ENCODE measurements around the gene IFNA10.
"Not testable (repeated sequence)": the region's sequence is repeated elsewhere in the genome, so short reads cannot be mapped to it uniquely, and the experiment has no call there.

The IFNA10 gene

DNA sequence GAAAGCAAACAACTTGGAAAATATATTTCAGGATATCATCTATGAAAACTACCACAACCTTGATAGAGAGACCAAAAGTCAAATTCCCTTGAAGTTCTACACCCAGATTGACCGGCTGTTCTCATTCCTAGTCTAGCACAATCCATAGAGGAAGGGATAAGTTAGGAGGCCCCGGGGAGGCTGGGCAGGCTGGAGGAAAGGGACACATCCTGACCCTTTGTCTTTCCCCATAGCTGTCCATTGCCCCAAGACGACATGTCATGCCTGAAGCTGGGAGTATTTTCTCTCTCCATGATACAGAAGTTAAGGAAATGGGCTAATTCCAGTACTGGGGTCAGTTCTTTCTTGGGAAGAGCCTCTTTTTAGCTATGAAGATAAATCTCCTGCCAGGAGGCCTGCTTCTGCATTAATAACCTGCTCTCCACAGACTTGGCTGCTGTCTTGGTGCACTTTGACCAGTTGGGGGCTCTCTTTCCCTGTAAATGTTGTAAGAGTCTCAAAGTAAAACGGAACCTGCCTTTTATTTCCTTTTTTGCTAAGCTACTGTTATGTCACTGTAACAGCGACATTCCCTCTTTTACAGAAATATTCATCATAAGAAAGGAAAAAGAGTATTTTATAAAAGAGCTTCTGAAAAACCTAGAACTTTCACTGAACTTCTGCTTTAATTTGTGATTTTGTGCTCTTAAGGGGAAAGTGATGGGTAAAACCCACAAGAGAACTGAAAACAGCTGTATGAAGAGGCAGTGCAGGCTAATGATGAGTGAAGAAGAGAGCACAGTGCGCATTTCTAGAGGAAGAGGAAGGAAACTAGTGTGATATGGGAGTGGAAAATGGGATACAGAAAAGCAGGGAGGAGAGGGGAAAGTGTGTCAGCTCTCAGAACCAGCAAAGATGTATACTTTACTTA, 11.8 kb downstream of the IFNA10 start:
- not testable (repeated sequence) for H2AFZ ChIP-seq (ENCODE audit: low read length); H3K4me3 ChIP-seq (ENCODE audit: low read length); H3K9me3 ChIP-seq (replicated peaks; ENCODE audit: insufficient read depth, low read length); H3K27me3 ChIP-seq (replicated peaks; ENCODE audit: insufficient read depth, low read length); H3K79me2 ChIP-seq (ENCODE audit: low read length); H3K27ac ChIP-seq (ENCODE audit: low read length); H3K4me1 ChIP-seq (ENCODE audit: low read length); H3K9ac ChIP-seq (ENCODE audit: low read length); H3K9me2 ChIP-seq (replicated peaks; ENCODE audit: insufficient read depth, low read length); H3K4me2 ChIP-seq (ENCODE audit: low read depth, low read length); H4K20me1 ChIP-seq (ENCODE audit: insufficient read depth, low read length); H3F3A ChIP-seq (ENCODE audit: insufficient read depth, low read length); H3K36me3 ChIP-seq (replicated peaks; ENCODE audit: insufficient read depth, low read length)
- TF ChIP-seq, protein P1, sequence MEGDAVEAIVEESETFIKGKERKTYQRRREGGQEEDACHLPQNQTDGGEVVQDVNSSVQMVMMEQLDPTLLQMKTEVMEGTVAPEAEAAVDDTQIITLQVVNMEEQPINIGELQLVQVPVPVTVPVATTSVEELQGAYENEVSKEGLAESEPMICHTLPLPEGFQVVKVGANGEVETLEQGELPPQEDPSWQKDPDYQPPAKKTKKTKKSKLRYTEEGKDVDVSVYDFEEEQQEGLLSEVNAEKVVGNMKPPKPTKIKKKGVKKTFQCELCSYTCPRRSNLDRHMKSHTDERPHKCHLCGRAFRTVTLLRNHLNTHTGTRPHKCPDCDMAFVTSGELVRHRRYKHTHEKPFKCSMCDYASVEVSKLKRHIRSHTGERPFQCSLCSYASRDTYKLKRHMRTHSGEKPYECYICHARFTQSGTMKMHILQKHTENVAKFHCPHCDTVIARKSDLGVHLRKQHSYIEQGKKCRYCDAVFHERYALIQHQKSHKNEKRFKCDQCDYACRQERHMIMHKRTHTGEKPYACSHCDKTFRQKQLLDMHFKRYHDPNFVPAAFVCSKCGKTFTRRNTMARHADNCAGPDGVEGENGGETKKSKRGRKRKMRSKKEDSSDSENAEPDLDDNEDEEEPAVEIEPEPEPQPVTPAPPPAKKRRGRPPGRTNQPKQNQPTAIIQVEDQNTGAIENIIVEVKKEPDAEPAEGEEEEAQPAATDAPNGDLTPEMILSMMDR (IDR thresholded peaks at IDR 0.05; ENCODE audit: low read length) = peak; percentile 36
- DNase-seq = peak; percentile 26

DNA sequence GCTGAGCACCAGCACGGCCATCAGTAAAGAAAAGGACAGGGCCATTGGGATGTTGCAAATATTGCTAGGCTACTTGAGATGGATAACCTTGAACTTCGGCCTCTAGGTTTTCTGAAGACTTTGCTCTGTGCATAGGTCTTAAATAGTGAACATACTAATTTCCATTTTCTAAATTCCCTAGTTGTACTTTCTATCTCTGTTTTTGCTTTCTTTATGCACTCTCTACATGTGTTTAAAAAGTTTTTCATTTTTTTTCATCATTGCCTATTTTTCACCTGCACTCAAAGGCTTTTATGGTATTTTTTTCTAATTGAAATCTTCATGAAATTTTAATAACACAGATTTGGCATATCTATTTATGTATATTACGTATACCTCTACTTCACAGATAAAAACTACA, 19.5 kb downstream of the IFNA10 start, which contains the start of gene IFNA4:
IFNA4 (minus strand) TSS at position 101 of the 400 bp plus-strand sequence; CDS start at position 45, 56 bp downstream.
- not testable (repeated sequence) for H3K9me2 ChIP-seq (replicated peaks; ENCODE audit: insufficient read depth, low read length); H3F3A ChIP-seq (ENCODE audit: insufficient read depth, low read length); H3K4me2 ChIP-seq (ENCODE audit: low read depth, low read length); H3K9ac ChIP-seq (ENCODE audit: low read length); H3K4me3 ChIP-seq (ENCODE audit: low read length); H3K36me3 ChIP-seq (replicated peaks; ENCODE audit: insufficient read depth, low read length); H3K27me3 ChIP-seq (replicated peaks; ENCODE audit: insufficient read depth, low read length); H3K79me2 ChIP-seq (ENCODE audit: low read length); H4K20me1 ChIP-seq (ENCODE audit: insufficient read depth, low read length); H3K9me3 ChIP-seq (replicated peaks; ENCODE audit: insufficient read depth, low read length); H2AFZ ChIP-seq (ENCODE audit: low read length); H3K4me1 ChIP-seq (ENCODE audit: low read length); H3K27ac ChIP-seq (ENCODE audit: low read length); DNase-seq

DNA sequence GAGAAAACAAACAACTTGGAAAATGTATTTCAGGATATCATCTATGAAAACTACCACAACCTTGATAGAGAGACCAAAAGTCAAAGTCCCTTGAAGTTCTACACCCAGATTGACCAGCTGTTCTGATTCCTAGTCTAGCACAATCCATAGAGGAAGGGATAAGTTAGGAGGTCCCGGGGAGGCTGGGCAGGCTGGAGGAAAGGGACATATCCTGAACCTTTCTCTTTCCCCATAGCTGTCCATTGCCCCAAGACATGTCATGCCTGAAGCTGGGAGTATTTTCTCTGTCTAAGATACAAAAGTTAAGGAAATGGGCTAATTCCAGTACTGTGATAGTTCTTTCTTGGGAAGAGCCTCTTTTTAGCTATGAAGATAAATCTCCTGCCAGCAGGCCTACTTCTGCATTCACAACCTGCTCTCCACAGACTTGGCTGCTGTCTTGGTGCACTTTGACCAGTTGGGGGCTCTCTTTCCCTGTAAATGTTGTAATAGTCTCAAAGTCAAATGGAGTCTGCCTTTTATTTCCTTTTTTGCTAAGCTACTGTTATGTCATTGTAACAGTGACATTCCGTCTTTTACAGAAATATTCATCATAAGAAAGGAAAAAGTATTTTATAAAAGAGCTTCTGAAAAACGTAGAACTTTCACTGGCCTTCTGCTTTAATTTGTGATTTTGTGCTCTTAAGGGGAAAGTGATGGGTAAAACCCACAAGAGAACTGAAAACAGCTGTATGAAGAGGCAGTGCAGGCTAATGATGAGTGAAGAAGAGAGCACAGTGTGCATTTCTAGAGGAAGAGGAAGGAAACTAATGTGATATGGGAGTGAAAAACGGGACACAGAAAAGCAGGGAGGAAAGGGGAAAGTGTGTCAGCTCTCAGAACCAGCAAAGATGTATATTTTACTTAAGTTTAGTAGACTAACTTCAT, 23.9 kb downstream of the IFNA10 start:
- not testable (repeated sequence) for H3K27me3 ChIP-seq (replicated peaks; ENCODE audit: insufficient read depth, low read length); H3K4me2 ChIP-seq (ENCODE audit: low read depth, low read length); H3F3A ChIP-seq (ENCODE audit: insufficient read depth, low read length); H3K4me1 ChIP-seq (ENCODE audit: low read length); H4K20me1 ChIP-seq (ENCODE audit: insufficient read depth, low read length); H3K27ac ChIP-seq (ENCODE audit: low read length); H3K79me2 ChIP-seq (ENCODE audit: low read length); H2AFZ ChIP-seq (ENCODE audit: low read length); H3K4me3 ChIP-seq (ENCODE audit: low read length); H3K36me3 ChIP-seq (replicated peaks; ENCODE audit: insufficient read depth, low read length); H3K9ac ChIP-seq (ENCODE audit: low read length); H3K9me3 ChIP-seq (replicated peaks; ENCODE audit: insufficient read depth, low read length); H3K9me2 ChIP-seq (replicated peaks; ENCODE audit: insufficient read depth, low read length)
- TF ChIP-seq, protein P1 (IDR thresholded peaks at IDR 0.05; ENCODE audit: low read length) = peak; percentile 35
- peak; percentile 14 for DNase-seq

DNA sequence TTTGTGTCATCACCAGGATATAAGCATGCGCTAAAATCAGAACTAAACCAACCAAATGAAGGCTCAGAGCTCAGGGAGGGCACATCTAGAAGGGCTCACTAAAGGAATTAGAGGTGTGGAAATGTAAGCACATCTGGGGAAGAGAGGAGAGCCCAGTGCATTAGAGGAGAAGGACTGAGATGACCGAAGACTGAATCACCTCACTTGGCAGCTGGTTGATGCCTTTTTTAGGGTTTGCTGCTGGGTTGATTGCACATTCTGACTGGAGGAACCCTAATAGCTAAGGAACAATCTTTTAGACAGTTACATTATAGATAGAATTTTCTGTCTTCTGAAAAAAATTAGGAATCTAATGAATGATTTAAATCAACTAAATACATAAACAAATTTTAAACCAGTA, 32.3 kb downstream of the IFNA10 start:
- no peak overlapping the region for H3K27ac ChIP-seq (ENCODE audit: low read length)
- H4K20me1 ChIP-seq (ENCODE audit: insufficient read depth, low read length) = no peaks in the 10 kb centered on the region
- H3K9me3 ChIP-seq (replicated peaks; ENCODE audit: insufficient read depth, low read length) = no peaks in the 10 kb centered on the region
- no peak overlapping the region for H2AFZ ChIP-seq (ENCODE audit: low read length)
- no peak overlapping the region for H3K4me3 ChIP-seq (ENCODE audit: low read length)
- no peaks in the 10 kb centered on the region for H3K9me2 ChIP-seq (replicated peaks; ENCODE audit: insufficient read depth, low read length)
- no peak overlapping the region for H3K9ac ChIP-seq (ENCODE audit: low read length)
- TF ChIP-seq, protein P1 (IDR thresholded peaks at IDR 0.05; ENCODE audit: low read length) = no peak
- TF ChIP-seq EZH2phosphoT487 (IDR thresholded peaks at IDR 0.05; ENCODE audit: low read length) (no peak), EZH2 (optimal IDR thresholded peaks at IDR 0.05; ENCODE audit: low read depth, low read length) (no peak)
- no peaks in the 10 kb centered on the region for H3K36me3 ChIP-seq (replicated peaks; ENCODE audit: insufficient read depth, low read length)
- no peak for DNase-seq
- no peaks in the 10 kb centered on the region for H3F3A ChIP-seq (ENCODE audit: insufficient read depth, low read length)
- no peaks in the 10 kb centered on the region for H3K27me3 ChIP-seq (replicated peaks; ENCODE audit: insufficient read depth, low read length)
- H3K79me2 ChIP-seq (ENCODE audit: low read length) = no peaks in the 10 kb centered on the region
- H3K4me1 ChIP-seq (ENCODE audit: low read length) = no peaks in the 10 kb centered on the region
- no peak overlapping the region for H3K4me2 ChIP-seq (ENCODE audit: low read depth, low read length)
